BJ (cell line): Measurements from ENCODE around the gene CYP2D6. TPM values are rescaled to one million over a fixed set of nuclear protein-coding genes. Genes with fewer than 3 reads are reported as not detected.

Experiments
- CTCF ChIA-PET: fragments of 350-600 bp; formaldehyde crosslinking; extraction: SDS; loops from one replicate; lab custom pipeline; 2021; ENCODE audit warnings: antibody characterized with exemption, inconsistent platforms; lab: Yijun Ruan, JAX
- POLR2A ChIA-PET: fragments of 300-600 bp; sonication (Branson Sonifier 250); formaldehyde crosslinking; extraction: SDS; loops from one replicate; lab custom pipeline; 2021; ENCODE audit warnings: antibody characterized with exemption; lab: Charles Lee
- DNase-seq: peaks from one replicate; pipeline ENCODE4 v3.0.0-alpha.2; 2011; ENCODE audit warnings: low read depth
- H3K27me3 ChIP-seq: 2 replicates; pipeline ENCODE4 v1.6.0; 2011; ENCODE audit warnings: low read length; ENCODE audit not compliant: control insufficient read depth, insufficient read depth
- H3K36me3 ChIP-seq: 2 replicates; pipeline ENCODE4 v1.5.1; 2011; ENCODE audit warnings: low read length; ENCODE audit not compliant: control insufficient read depth, insufficient read depth
- H3K4me3 ChIP-seq: 2 replicates; pipeline ENCODE4 v1.5.1; 2011; ENCODE audit warnings: low read depth, mild to moderate bottlenecking, control low read depth, low read length
- CTCF ChIP-seq: IDR thresholded peaks from 2 replicates; pipeline ENCODE4 v1.5.1; 2011; ENCODE audit warnings: low read depth, mild to moderate bottlenecking, control low read depth, inconsistent platforms, low read length, moderate library complexity; ENCODE audit not compliant: insufficient read depth
- polyA plus RNA-seq: library from polyadenylated mRNA; depleted of rRNA; stranded (reverse); fragments of >200 nt; gene quantifications from 2 replicates; pipeline ENCODE4 v1.2.3, GENCODE V29; 2011

CYP2D6 gene
- polyA plus RNA-seq, 1 experiment = 0.77 TPM

- ChIA-PET POLR2A (no interaction called here), CTCF (no interaction called here)
- DNase-seq = no peak
- Histone ChIP-seq H3K4me3 (no peak overlapping the region), H3K36me3 (peaks cover 13% of the 10 kb centered on the region), H3K27me3 (no peaks in the 10 kb centered on the region)
- TF ChIP-seq CTCF = no peak
Observed at GRCh38 chr22:42163515-42163914, 32.9 kb upstream of the CYP2D6 start.

GRCh38 chr22:42162728-42163489 is 32.3 kb upstream of the CYP2D6 start:
- DNase-seq = no peak
- H3K36me3 ChIP-seq = peaks cover 11% of the 10 kb centered on the region
- ChIA-PET CTCF (interaction anchor here (0.7 kb wide), 1 partner anchor 22 kb away, joined by 3 read pairs; no protein-coding TSS in a partner anchor), POLR2A (no interaction called here)
- no peak for TF ChIP-seq CTCF
- no peak overlapping the region for H3K4me3 ChIP-seq
- H3K27me3 ChIP-seq = no peaks in the 10 kb centered on the region

- ChIA-PET CTCF (interaction anchor here (0.7 to 1.0 kb wide), 2 partner anchors 10 to 277 kb away, joined by 3 read pairs; no protein-coding TSS in a partner anchor), POLR2A (no interaction called here)
- no peak for TF ChIP-seq CTCF
- Histone ChIP-seq H3K27me3 (no peaks in the 10 kb centered on the region), H3K4me3 (no peak overlapping the region), H3K36me3 (peaks cover 11% of the 10 kb centered on the region)
- no peak for DNase-seq
Observed at GRCh38 chr22:42160830-42161696, 30.5 kb upstream of the CYP2D6 start.

- H3K36me3 ChIP-seq = peaks cover 8% of the 10 kb centered on the region
- ChIA-PET POLR2A (no interaction called here), CTCF (no interaction called here)
- no peaks in the 10 kb centered on the region for H3K27me3 ChIP-seq
- TF ChIP-seq CTCF = no peak
- no peak for DNase-seq
- H3K4me3 ChIP-seq = no peak overlapping the region
Observed at GRCh38 chr22:42160251-42160650, 29.6 kb upstream of the CYP2D6 start.
